Measurements from ENCODE around the gene CC2D1A. TPM values are rescaled to one million over a fixed set of nuclear protein-coding genes. Genes with fewer than 3 reads are reported as not detected.

Gene CC2D1A
- total RNA-seq, 6 donors from 2014 or later: 30.4 to 95.3 (median 35.3) TPM

DNA sequence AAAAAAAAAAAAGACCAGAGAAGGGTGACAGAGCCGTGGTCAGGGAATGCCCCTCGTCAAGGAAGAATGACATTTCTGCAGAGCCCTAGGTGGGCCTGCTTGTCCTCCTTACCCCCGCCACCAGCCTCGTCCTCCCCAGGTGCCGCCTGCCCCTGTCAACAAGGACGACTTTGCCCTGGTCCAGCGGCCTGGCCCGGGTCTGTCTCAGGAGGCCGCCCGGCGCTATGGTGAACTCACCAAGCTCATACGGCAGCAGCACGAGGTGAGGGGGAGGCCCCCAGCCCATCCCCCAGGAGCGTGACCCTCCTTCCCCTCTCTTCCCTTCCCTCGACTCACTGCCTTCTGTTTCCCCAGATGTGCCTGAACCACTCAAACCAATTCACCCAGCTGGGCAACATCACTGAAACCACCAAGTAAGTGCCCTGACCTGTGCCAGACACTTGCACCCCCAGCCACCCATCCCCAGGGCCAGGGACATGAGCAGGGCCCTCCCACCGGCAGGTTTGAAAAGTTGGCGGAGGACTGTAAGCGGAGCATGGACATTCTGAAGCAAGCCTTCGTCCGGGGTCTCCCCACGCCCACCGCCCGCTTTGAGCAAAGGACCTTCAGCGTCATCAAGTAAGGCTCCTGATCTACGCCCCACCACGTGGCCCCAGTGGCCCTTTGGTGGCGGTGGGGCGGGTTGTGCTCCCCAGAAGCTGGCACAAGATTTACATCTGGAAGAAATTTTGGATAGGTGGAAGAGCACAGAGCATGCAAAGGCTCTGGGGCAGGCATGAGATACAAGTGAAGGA, 17.4 kb downstream of the CC2D1A start:
- DNase-seq (peak in 1 of 2 donors; percentile 63), ATAC-seq (ENCODE audit: low FRiP score in 2 of 2) (no peak)
- TF ChIP-seq POLR2A (IDR thresholded peaks at IDR 0.05) (no peak), EP300 (IDR thresholded peaks at IDR 0.05) (no peak), POLR2AphosphoS5 (IDR thresholded peaks at IDR 0.05) (no peak), CTCF (IDR thresholded peaks at IDR 0.05) (no peak)
- Histone ChIP-seq H3K36me3 (peaks cover 8 to 93% (median 61%) of the 10 kb centered on the region in 4 donors), H3K9me3 (peaks cover 0 to 5% (median 2%) of the 10 kb centered on the region in 4 donors), H3K27ac (no peak overlapping the region), H3K4me3 (no peak overlapping the region), H3K27me3 (no peaks in the 10 kb centered on the region), H3K4me1 (peaks cover 0 to 12% (median 7%) of the 10 kb centered on the region in 4 donors)
- 96 to 97% methylated on average over 28 of the region's 28 CpGs for WGBS, 2 donors

- peaks cover 0 to 87% (median 45%) of the 10 kb centered on the region in 4 donors for H3K36me3 ChIP-seq
- H3K9me3 ChIP-seq: peaks cover 0 to under 1% (median 0%) of the 10 kb centered on the region in 4 donors
- no peak for TF ChIP-seq CTCF (IDR thresholded peaks at IDR 0.05)
- no peak for TF ChIP-seq POLR2A (IDR thresholded peaks at IDR 0.05)
- TF ChIP-seq POLR2AphosphoS5 (IDR thresholded peaks at IDR 0.05): no peak
- TF ChIP-seq EP300 (IDR thresholded peaks at IDR 0.05): no peak
- H3K27me3 ChIP-seq: no peaks in the 10 kb centered on the region
- peaks cover 0 to 12% (median 5%) of the 10 kb centered on the region in 4 donors for H3K4me1 ChIP-seq
- ATAC-seq (ENCODE audit: low FRiP score in 2 of 2) (no peak), DNase-seq (no peak)
- H3K4me3 ChIP-seq: no peak overlapping the region
- 50 to 92% methylated on average over 4 of the region's 4 CpGs for WGBS, 2 donors
- peak overlapping the region in 3 of 4 donors; percentile 39 to 80 (median 69) for H3K27ac ChIP-seq
Measured at GRCh38 chr19:13926010-13926409, 20.0 kb downstream of the CC2D1A start.

DNA sequence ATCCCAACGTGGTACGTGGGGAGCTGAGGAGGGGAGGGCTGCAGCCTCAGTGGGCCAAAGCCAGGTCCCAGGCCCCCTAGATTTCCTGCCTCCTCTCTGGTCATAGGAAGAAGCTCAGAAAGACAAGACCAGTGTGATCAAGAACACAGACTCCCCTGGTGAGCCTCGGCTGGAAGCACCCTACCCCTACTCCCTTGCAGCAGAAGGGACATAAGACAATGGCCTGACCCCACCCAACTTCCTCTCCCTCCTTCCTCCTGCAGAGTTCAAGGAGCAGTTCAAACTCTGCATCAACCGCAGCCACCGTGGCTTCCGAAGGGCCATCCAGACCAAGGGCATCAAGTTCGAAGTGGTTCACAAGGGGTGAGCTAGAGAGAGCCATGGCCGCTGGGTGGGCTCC, 20.7 kb downstream of the CC2D1A start:
- Histone ChIP-seq H3K4me3 (no peak overlapping the region), H3K9me3 (no peaks in the 10 kb centered on the region), H3K36me3 (peaks cover 0 to 83% (median 40%) of the 10 kb centered on the region in 4 donors), H3K4me1 (peaks cover 0 to 12% (median 5%) of the 10 kb centered on the region in 4 donors), H3K27me3 (no peaks in the 10 kb centered on the region), H3K27ac (peak overlapping the region in 3 of 4 donors; percentile 39 to 80 (median 69))
- no peak for TF ChIP-seq CTCF (IDR thresholded peaks at IDR 0.05)
- TF ChIP-seq POLR2A (IDR thresholded peaks at IDR 0.05): no peak
- no peak for TF ChIP-seq POLR2AphosphoS5 (IDR thresholded peaks at IDR 0.05)
- no peak for TF ChIP-seq EP300 (IDR thresholded peaks at IDR 0.05)
- ATAC-seq (ENCODE audit: low FRiP score in 2 of 2) (no peak), DNase-seq (no peak)
- 56 to 83% methylated on average over 5 to 8 of the region's 8 CpGs for WGBS, 2 donors

GRCh38 chr19:13929340-13929739, 23.3 kb downstream of the CC2D1A start:
- H3K36me3 ChIP-seq: peaks cover 0 to 59% (median 26%) of the 10 kb centered on the region in 4 donors
- no peak for TF ChIP-seq EP300 (IDR thresholded peaks at IDR 0.05)
- no peak for TF ChIP-seq POLR2A (IDR thresholded peaks at IDR 0.05)
- no peak for TF ChIP-seq CTCF (IDR thresholded peaks at IDR 0.05)
- no peak for TF ChIP-seq POLR2AphosphoS5 (IDR thresholded peaks at IDR 0.05)
- WGBS, 2 donors: 80 to 95% methylated on average over 5 to 9 of the region's 12 CpGs

More at GRCh38 chr19:13929340-13929739, 23.3 kb downstream of the CC2D1A start:
- Histone ChIP-seq H3K27me3 (no peaks in the 10 kb centered on the region), H3K4me1 (peaks cover 0 to 12% (median 5%) of the 10 kb centered on the region in 4 donors), H3K9me3 (no peaks in the 10 kb centered on the region), H3K4me3 (no peak overlapping the region), H3K27ac (no peak overlapping the region)
- ATAC-seq (ENCODE audit: low FRiP score in 2 of 2): no peak
- peak in 1 of 2 donors; percentile 78 for DNase-seq

Measured in upper lobe of left lung (tissue), 6 donors.